NT2/D1 (cell line): ENCODE data around the gene RABGGTA.

Experiments
- SUZ12 ChIP-seq: IDR thresholded peaks from 2 replicates; pipeline ENCODE4 v1.6.1; 2011; ENCODE audit not compliant: insufficient read length, insufficient read depth; ENCODE audit errors: extremely low read depth
- YY1 ChIP-seq: IDR thresholded peaks from 2 replicates; pipeline ENCODE4 v1.6.1; 2011; ENCODE audit not compliant: insufficient read length, insufficient read depth
- ZNF274 ChIP-seq: IDR thresholded peaks from 2 replicates; pipeline ENCODE4 v1.6.1; 2011; ENCODE audit warnings: mild to moderate bottlenecking, low read depth, low read length

DNA sequence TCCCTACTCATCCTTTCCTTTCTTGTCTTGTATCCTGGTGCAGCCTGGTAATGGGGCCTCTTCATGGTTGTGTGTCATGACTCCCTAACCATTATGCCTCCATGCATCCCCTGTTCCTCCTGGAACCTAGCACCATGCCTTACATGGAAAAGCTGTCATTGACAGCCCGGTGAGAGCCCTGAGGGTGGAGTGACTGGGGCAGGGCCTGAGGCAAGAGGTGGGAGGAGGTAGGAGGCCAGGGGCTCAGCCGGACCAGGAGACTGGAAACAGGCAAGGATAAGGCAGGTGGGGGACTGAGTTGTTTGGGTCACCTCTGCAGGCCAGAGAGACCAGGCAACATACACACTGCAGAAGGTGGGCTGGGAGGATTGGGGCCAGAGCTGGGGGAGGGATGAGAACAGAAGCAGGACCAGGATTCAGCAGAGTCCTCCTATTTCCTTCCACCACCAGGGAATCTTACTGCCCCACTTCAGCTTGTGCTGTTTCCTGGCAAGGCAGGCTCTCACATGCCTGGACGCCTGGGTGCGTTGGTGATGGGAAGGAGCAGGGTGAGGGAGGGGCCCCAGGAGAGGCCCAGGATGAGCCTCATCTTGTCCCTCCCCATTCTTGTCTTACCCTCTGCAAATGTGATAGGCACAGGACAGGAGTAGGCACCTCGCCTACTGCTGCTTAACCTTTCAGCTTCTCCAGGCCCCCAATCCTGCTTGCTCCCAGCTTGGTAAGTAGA, 38.3 kb upstream of the RABGGTA start, which contains the start of gene LTB4R2:
- no peak for TF ChIP-seq YY1
- no peak for TF ChIP-seq ZNF274
- no peak for TF ChIP-seq SUZ12
